Choroid plexus epithelial cell (primary cell): ENCODE results near the gene CHMP4A.
"Not testable (repeated sequence)": the region's sequence is repeated elsewhere in the genome, so short reads cannot be mapped to it uniquely, and the experiment has no call there.

Experiments
- DNase-seq: peaks from one replicate; pipeline ENCODE4 v3.0.0-alpha.2; 2010; ENCODE audit warnings: low read depth
- H3K4me3 ChIP-seq: 2 replicates; pipeline ENCODE4 v1.5.1; 2011; ENCODE audit warnings: low read depth, mild to moderate bottlenecking, control low read depth, low read length, moderate library complexity
- CTCF ChIP-seq: conservative IDR thresholded peaks from 2 replicates; pipeline ENCODE4 v1.5.1; 2011; ENCODE audit warnings: low read depth, mild to moderate bottlenecking, control low read depth, inconsistent platforms, low read length, moderate library complexity

Gene CHMP4A

DNA sequence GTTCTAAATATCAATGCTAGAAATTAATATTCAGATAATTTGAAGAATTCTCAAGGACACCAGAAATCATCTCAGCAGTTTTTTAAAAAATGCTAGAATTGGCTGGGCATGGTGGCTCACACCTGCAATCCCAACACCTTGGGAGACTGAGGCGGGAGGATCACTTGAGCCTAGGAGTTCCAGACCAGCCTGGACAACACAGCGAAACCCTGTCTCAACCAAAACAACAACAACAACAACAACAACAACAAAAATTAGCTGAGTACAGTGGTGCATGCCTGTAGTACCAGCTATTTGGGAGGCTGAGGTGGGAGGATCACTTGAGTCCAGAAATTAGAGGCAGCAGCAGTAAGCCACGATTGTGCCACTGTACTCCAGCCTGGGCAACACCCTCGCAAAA, 5.8 kb upstream of the CHMP4A start:
- H3K4me3 ChIP-seq, result no peak overlapping the region
- no peak for TF ChIP-seq CTCF
- no peak for DNase-seq

DNA sequence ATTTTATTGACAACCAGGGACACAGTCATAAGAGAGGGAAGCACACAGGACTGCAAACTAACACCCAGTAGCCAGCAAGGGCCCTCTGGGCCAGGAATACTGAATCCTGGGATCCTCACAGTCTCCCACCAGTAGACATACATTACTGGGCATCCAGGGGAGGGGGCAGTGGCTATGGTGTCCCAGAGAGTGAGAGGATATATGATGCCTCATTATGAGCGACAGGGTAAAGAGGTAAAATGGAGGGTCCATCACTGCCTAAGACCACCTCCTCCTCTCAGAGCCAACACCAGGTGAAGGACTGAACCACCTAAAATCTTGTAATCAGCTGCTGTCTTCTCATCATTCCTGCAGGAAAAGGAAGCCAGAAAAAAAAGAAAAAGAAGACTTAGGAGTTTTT, 3.6 kb upstream of the CHMP4A start:
- H3K4me3 ChIP-seq, DNase-seq: not testable (repeated sequence)

- TF ChIP-seq CTCF, result no peak
- H3K4me3 ChIP-seq, result peak overlapping the region; percentile 84
Observed at GRCh38 chr14:24216345-24216699, 3.0 kb upstream of the CHMP4A start.

GRCh38 chr14:24215495-24216344, 2.4 kb upstream of the CHMP4A start, which contains the start of gene MDP1:
TSS of gene MDP1 (minus strand) at chr14:24216066. CDS start at chr14:24215955, 111 bp downstream.
- DNase-seq, result peak; percentile 85
- peak within 1 kb of the TSS; percentile 84 for H3K4me3 ChIP-seq
- peak; percentile 46 for TF ChIP-seq CTCF

More at GRCh38 chr14:24216345-24216699, 3.0 kb upstream of the CHMP4A start:
- DNase-seq, result no peak

DNA sequence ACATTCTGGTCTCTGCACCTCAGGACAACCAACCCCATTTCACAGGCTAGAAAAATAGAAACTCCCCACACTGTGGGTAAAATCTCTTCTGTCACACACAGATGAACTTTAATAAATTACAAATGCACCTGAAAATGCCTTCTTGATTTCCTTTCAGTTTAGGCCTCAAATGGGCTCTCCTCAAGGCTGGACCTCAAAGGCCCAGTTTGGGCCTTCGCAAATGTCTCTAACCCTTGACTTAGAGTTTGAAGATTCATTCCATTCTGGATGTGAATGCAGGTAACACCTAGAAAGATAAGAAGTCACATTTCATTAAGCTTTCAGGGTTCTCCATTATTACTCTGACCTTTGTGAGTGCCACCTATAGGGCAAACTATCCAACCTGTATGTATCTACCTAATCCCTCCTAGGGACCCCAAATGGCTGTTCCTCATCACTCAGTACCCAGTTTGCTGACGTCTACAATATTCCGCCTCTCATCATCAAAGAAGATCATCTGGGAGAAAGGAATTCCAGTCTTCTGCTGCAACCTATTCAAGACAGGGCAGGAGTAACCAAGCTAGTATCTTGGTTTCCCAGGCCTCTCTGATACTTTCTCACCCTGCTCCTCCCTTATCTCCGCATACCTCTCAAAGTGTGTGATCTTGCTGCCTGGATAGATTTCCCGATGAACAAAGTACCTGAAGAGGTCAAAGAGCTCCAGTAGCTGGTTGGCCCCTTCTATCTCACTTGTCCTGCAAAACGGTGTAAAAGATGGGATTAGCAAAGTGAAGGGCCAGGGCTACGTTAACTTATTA, 776 bp upstream of the CHMP4A start:
- H3K4me3 ChIP-seq, result peak overlapping the region; percentile 94
- TF ChIP-seq CTCF, result no peak
- no peak for DNase-seq

GRCh38 chr14:24211311-24211710, 2.0 kb downstream of the CHMP4A start:
- no peak for DNase-seq
- no peak overlapping the region for H3K4me3 ChIP-seq
- TF ChIP-seq CTCF, result no peak

DNA sequence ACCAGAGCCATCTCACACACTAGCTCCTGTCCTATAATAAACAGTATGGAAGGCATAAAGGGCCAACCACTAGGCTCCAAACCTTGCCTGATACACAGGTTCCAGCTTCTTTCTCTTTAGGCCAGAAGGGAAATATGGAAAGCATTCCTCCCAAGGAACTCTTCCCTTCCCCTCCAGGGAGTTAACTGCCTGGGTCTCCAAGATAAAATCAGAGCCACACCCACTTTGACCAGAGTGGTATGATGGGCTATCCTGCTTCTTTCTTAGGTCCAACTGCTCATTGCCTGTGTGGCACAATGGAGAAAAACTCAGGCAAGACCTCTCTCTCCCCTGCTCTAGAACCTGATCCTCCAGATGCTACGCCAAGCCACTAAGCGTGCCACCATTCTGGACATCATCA, 5.7 kb downstream of the CHMP4A start:
- no peak for TF ChIP-seq CTCF

More for the DNA sequence above, 5.7 kb downstream of the CHMP4A start:
- no peak overlapping the region for H3K4me3 ChIP-seq
- DNase-seq, result no peak
